ENCODE data around the gene BMP7.

Gene BMP7

DNA sequence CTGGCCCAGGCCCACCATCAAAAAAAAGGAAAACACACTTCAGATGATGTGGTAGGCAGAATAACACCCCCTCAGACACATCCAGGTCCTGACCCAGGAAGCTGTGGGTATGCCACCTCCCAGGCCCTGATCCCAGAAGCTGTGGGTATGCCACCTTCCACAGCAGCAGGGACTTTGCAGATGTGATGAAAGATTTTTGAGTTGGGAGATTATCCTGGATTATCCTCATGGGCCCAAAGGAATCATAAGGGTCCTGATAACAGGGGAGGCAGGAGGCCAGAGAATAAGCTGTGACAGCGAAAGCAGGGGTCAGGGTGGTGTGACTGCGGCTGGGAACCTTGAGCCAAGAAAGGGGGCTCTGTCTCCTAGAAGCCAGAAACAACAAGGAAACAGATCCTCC, 55.0 kb downstream of the BMP7 start:
- Mint-ChIP-seq H3K4me1 (peaks cover 28% of the 10 kb centered on the region), H3K36me3 (ENCODE audit: low read depth) (peaks cover 14% of the 10 kb centered on the region), H3K9me3 (peaks cover 6% of the 10 kb centered on the region), H3K27me3 (ENCODE audit: low read depth) (peaks cover 32% of the 10 kb centered on the region), H3K4me3 (no peak overlapping the region), H3K27ac (peak overlapping the region in 2 of 3 experiments; percentile 19 to 86)
- TF ChIP-seq, protein P1, sequence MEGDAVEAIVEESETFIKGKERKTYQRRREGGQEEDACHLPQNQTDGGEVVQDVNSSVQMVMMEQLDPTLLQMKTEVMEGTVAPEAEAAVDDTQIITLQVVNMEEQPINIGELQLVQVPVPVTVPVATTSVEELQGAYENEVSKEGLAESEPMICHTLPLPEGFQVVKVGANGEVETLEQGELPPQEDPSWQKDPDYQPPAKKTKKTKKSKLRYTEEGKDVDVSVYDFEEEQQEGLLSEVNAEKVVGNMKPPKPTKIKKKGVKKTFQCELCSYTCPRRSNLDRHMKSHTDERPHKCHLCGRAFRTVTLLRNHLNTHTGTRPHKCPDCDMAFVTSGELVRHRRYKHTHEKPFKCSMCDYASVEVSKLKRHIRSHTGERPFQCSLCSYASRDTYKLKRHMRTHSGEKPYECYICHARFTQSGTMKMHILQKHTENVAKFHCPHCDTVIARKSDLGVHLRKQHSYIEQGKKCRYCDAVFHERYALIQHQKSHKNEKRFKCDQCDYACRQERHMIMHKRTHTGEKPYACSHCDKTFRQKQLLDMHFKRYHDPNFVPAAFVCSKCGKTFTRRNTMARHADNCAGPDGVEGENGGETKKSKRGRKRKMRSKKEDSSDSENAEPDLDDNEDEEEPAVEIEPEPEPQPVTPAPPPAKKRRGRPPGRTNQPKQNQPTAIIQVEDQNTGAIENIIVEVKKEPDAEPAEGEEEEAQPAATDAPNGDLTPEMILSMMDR (IDR thresholded peaks at IDR 0.05; ENCODE audit: unreplicated experiment in 3 of 3): no peak

DNA sequence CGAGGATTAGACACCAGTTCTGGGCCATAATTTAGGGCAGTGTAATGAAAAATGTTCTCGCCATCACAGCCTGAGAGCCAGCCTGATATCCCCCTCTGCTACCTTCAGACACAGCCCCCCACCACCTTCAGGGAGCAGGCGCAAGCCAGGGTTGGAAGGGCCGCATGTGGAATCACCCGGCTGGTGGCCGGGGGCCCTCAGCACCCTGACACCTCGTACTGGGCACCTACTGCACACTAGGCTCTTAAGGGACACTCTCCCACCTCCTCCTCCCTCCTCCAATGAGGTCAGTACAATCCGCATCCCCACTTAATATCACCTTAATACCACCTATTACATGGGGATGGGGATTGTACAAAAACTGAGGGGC, 55.5 kb downstream of the BMP7 start:
- Mint-ChIP-seq H3K36me3 (ENCODE audit: low read depth) (peaks cover 18% of the 10 kb centered on the region), H3K27ac (peak overlapping the region in 1 of 3 experiments; percentile 84), H3K27me3 (ENCODE audit: low read depth) (peaks cover 37% of the 10 kb centered on the region), H3K4me1 (peaks cover 28% of the 10 kb centered on the region), H3K9me3 (peaks cover 9% of the 10 kb centered on the region), H3K4me3 (no peak overlapping the region)
- TF ChIP-seq, protein P1 (IDR thresholded peaks at IDR 0.05; ENCODE audit: unreplicated experiment in 3 of 3): no peak

DNA sequence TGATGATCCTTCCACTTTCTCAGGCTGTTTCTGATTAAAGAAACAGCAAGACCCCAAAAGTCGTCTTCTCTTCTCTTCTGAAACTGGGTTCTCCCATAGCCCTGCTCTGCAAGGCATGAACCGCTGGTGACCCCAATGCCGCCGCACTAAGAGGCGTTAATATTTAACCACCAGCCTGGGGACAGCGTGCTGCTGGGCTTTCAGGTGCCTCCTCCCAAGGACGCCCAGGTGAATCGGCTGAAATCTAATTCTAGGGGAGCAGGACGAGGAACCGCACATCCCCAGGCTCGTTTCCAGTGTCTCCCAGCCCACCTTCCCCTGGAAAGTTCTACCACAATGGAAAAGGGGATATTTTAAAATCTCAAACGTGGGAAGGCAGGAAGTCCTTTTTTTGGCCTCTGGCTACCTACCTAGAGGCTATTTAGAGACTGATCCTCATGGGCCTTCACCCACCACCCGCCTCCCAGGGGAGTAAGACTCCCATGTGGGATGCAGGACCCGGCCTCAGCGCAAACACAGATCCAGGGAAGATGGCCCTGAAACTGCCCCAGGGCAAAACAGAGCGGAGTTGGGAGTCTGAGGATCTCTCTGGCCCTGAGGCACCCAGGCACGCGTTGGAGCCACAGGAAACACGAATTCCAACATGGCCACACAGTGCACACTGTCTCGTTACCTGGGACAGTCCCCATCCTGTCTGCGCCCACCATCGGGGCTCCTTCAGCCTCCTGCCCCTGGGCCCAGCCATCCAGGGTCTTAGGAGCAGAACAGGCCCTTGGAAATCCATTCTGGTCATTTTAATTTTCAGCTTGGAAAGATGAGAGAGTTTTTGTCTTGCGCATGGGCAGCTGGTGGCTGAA, 56.2 kb downstream of the BMP7 start:
- H3K27ac Mint-ChIP-seq: peak overlapping the region; percentile 71 to 94 (median 84)
- peaks cover 9% of the 10 kb centered on the region for H3K9me3 Mint-ChIP-seq
- peaks cover 28% of the 10 kb centered on the region for H3K4me1 Mint-ChIP-seq
- H3K36me3 Mint-ChIP-seq (ENCODE audit: low read depth): peaks cover 24% of the 10 kb centered on the region
- H3K4me3 Mint-ChIP-seq: peak overlapping the region in 1 of 3 experiments; percentile 8
- TF ChIP-seq, protein P1 (IDR thresholded peaks at IDR 0.05; ENCODE audit: unreplicated experiment in 3 of 3): no peak
- peaks cover 43% of the 10 kb centered on the region for H3K27me3 Mint-ChIP-seq (ENCODE audit: low read depth)

DNA sequence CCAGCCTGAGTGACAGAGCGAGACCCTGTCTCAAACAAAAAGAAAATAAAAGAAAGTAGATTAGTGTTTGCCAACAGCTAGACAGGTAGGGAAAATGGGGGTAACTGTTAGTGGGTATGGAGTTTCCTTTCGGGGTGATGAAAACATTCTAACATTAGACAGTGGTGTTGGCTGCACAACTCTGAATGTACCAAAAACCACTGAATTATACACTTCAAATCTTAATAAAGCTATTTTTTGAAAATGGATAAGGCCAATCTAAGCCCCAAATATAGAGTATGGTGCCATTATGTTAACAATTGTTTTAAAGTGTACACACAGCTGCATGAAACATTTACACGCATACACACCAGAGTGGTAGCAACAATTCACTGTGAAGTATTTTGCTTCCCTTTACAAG, 57.0 kb downstream of the BMP7 start:
- Mint-ChIP-seq H3K27ac (peak overlapping the region; percentile 71 to 94 (median 84)), H3K4me1 (peaks cover 28% of the 10 kb centered on the region), H3K4me3 (no peak overlapping the region), H3K9me3 (peaks cover 9% of the 10 kb centered on the region), H3K27me3 (ENCODE audit: low read depth) (peaks cover 40% of the 10 kb centered on the region), H3K36me3 (ENCODE audit: low read depth) (peaks cover 32% of the 10 kb centered on the region)
- TF ChIP-seq, protein P1 (IDR thresholded peaks at IDR 0.05; ENCODE audit: unreplicated experiment in 3 of 3): no peak

DNA sequence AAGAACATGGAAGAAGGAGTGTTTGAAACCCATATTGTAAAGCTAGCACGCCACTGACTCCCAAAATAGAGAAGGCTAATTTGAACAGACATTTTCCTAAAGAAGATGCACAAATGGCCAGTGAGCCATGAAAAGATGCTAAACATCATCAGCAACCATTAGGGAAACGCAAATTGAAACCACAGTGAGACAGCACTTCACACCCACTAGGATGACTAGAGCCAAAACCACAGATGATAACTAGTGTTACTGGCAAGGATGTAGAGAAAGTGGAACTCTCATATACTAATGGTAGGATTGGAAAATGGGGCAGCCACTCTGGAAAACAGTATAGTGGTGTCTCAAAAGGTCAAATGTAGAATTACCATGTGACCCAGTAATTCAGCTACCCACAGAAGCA, 58.2 kb downstream of the BMP7 start:
- Mint-ChIP-seq H3K4me1 (peaks cover 28% of the 10 kb centered on the region), H3K27me3 (ENCODE audit: low read depth) (peaks cover 36% of the 10 kb centered on the region), H3K4me3 (no peak overlapping the region), H3K9me3 (peaks cover 12% of the 10 kb centered on the region), H3K36me3 (ENCODE audit: low read depth) (peaks cover 36% of the 10 kb centered on the region), H3K27ac (peak overlapping the region in 1 of 3 experiments; percentile 20)
- TF ChIP-seq, protein P1 (IDR thresholded peaks at IDR 0.05; ENCODE audit: unreplicated experiment in 3 of 3): no peak

DNA sequence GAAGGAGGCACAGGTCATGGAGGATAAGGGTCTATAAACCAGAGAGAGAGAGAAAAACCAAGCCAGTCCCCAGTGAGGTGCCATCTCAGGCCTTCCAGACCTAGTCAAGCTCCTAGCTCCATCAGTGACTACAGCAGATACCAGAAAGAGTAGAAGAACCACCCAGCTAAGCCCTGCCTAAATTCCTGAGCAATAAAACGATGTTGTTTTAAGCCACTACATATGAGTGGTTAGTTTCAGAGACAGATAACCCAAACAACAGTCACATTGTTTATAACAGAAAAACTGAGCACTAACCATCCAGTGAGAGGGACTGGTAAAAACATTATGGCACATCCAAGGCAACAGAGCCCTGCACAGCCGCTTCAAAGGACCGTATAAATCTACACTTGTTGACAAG, 59.2 kb downstream of the BMP7 start:
- Mint-ChIP-seq H3K36me3 (ENCODE audit: low read depth) (peaks cover 36% of the 10 kb centered on the region), H3K27ac (peak overlapping the region in 1 of 3 experiments; percentile 23), H3K27me3 (ENCODE audit: low read depth) (peaks cover 30% of the 10 kb centered on the region), H3K9me3 (peaks cover 12% of the 10 kb centered on the region), H3K4me1 (peaks cover 24% of the 10 kb centered on the region), H3K4me3 (no peak overlapping the region)
- TF ChIP-seq, protein P1 (IDR thresholded peaks at IDR 0.05; ENCODE audit: unreplicated experiment in 3 of 3): no peak
